Sigmoid colon (tissue), 7 donors: ENCODE data around the gene NUP214. TPM values are rescaled to one million over a fixed set of nuclear protein-coding genes. Genes with fewer than 3 reads are reported as not detected.
A peak's percentile ranks its signal among the peaks of the same experiment; 100 is the strongest.

ENCODE experiments used
- DNase-seq: peaks from one replicate; pipeline ENCODE4 v3.0.0-alpha.2; 2019
- H3K27ac ChIP-seq, 4 donors: fragments of 200-600 bp; sonication (generic); one replicate each; pipeline ENCODE4 v1.5.1; 2016 to 2019; ENCODE audit warnings: mild to moderate bottlenecking in 1 of 4
- H3K27me3 ChIP-seq, 3 donors: fragments of 200-600 bp; sonication (generic); one replicate each; pipeline ENCODE4 v1.5.1; 2019; ENCODE audit warnings: mild to moderate bottlenecking in 1 of 3
- H3K36me3 ChIP-seq, 4 donors: fragments of 200-600 bp; sonication (generic); one replicate each; pipeline ENCODE4 v1.5.1; 2016 to 2019
- H3K4me1 ChIP-seq, 4 donors: fragments of 200-600 bp; sonication (generic); one replicate each; pipeline ENCODE4 v1.5.1; 2017 to 2019
- H3K4me3 ChIP-seq, 4 donors: fragments of 200-600 bp; sonication (generic); one replicate each; pipeline ENCODE4 v1.5.1; 2017 to 2019; ENCODE audit warnings: mild to moderate bottlenecking in 2 of 4, moderate library complexity in 1 of 4
- H3K9me3 ChIP-seq, 4 donors: fragments of 200-600 bp in 3 of 4; sonication (generic) in 3 of 4; one replicate each; pipeline versions ENCODE4 v1.5.1 to v1.6.1; 2013 to 2019
- EP300 ChIP-seq, 4 donors: sonication (generic); formaldehyde crosslinking; IDR thresholded peaks; one replicate each; pipeline ENCODE4 v1.6.1; 2017; ENCODE audit warnings: antibody characterized with exemption in 4 of 4
- POLR2A ChIP-seq, 2 donors: fragments of 450-650 bp; IDR thresholded peaks; one replicate each; pipeline ENCODE4 v1.6.1; 2016; ENCODE audit warnings: antibody characterized with exemption in 2 of 2, mild to moderate bottlenecking in 2 of 2, moderate library complexity in 2 of 2
- POLR2AphosphoS5 ChIP-seq, 4 donors: sonication (generic); formaldehyde crosslinking; IDR thresholded peaks; one replicate each; pipeline ENCODE4 v1.6.1; 2017; ENCODE audit warnings: antibody characterized with exemption in 4 of 4
- WGBS, 2 donors: extraction: QIAGEN DNeasy Blood & Tissue Kit; methylation state at CpG; one replicate each; pipeline ENCODE4 v1.1.7; 2013; 5-methylcytosine and 5-hydroxymethylcytosine counted together
- intact Hi-C: fragments of 100-400 bp; cut with DNase I; formaldehyde crosslinking; loops from one replicate; pipeline ENCODE4 v1.15.1; 2023
- polyA plus RNA-seq, 3 donors: library from polyadenylated mRNA; stranded (reverse); fragments of 200-250 nt; gene quantifications; one replicate each; pipeline ENCODE4 v1.2.3, GENCODE V29; 2013
- total RNA-seq, 4 donors: library from RNA; depleted of rRNA; stranded (reverse); fragments of >200 nt; gene quantifications; one replicate each; pipeline ENCODE4 v1.1.0, GENCODE V29; 2016
- TF ChIP-seq, protein P1 (sequence below), 4 experiments: fragments of 450-650 bp in 3 of 4; fragments of 200-600 bp in 1 of 4; IDR thresholded peaks; one replicate each; pipeline ENCODE4 v1.5.1; 2016 to 2019; ENCODE audit warnings: antibody characterized with exemption in 4 of 4, mild to moderate bottlenecking in 3 of 4, moderate library complexity in 2 of 4
- donor health status: healthy with polysubstance abuse.
- donor health status: Bipolar disorder and iron deficiency.
- donor health status: healthy.

The NUP214 gene
- total and polyA plus RNA-seq, 7 donors = 9.2 to 87.5 (median 28.5) TPM

DNA sequence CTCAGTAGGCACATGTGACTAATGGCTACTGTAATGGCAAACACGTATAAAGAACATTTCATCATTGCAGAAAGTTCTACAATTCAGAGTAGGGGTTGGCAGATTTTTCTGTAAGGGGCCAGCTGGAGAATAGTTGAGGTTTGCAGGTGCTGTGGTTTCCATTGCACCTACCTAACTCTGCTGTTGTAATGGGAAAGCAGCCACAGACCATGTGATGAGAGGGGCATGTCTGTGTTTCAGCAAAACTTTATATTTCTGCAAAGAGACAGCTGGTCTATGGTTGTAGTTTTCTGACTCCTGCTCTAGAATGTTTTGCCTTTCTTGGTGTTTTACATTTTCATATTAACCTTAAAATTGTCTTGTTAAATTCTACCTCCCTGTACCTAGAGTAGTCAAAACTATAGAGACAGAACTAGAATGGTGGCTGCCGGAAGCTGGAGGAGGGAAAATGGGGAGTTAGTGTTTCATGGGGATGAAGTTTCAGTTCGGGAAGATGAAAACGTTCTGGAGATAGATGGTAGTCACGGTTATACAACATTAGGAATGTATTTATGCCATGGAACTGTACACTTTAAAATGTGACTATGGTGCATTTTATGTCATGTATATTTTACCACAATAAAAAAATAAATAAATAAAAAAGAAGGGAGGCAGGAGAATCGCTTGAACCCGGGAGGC, 44.3 kb downstream of the NUP214 start:
- DNase-seq = no peak
- Histone ChIP-seq H3K4me3 (no peak overlapping the region), H3K27me3 (no peaks in the 10 kb centered on the region), H3K27ac (no peak overlapping the region), H3K9me3 (no peaks in the 10 kb centered on the region), H3K36me3 (peaks cover 3 to 52% (median 7%) of the 10 kb centered on the region in 4 donors), H3K4me1 (peaks cover 0 to 7% (median 0%) of the 10 kb centered on the region in 4 donors)
- intact Hi-C loops = no loop called here
- 92% methylated on average over 7 of the region's 7 CpGs for WGBS, 2 donors
- no peak for TF ChIP-seq POLR2A (IDR thresholded peaks at IDR 0.05)
- no peak for TF ChIP-seq POLR2AphosphoS5 (IDR thresholded peaks at IDR 0.05)
- TF ChIP-seq, protein P1, sequence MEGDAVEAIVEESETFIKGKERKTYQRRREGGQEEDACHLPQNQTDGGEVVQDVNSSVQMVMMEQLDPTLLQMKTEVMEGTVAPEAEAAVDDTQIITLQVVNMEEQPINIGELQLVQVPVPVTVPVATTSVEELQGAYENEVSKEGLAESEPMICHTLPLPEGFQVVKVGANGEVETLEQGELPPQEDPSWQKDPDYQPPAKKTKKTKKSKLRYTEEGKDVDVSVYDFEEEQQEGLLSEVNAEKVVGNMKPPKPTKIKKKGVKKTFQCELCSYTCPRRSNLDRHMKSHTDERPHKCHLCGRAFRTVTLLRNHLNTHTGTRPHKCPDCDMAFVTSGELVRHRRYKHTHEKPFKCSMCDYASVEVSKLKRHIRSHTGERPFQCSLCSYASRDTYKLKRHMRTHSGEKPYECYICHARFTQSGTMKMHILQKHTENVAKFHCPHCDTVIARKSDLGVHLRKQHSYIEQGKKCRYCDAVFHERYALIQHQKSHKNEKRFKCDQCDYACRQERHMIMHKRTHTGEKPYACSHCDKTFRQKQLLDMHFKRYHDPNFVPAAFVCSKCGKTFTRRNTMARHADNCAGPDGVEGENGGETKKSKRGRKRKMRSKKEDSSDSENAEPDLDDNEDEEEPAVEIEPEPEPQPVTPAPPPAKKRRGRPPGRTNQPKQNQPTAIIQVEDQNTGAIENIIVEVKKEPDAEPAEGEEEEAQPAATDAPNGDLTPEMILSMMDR (IDR thresholded peaks at IDR 0.05) = no peak
- no peak for TF ChIP-seq EP300 (IDR thresholded peaks at IDR 0.05)

DNA sequence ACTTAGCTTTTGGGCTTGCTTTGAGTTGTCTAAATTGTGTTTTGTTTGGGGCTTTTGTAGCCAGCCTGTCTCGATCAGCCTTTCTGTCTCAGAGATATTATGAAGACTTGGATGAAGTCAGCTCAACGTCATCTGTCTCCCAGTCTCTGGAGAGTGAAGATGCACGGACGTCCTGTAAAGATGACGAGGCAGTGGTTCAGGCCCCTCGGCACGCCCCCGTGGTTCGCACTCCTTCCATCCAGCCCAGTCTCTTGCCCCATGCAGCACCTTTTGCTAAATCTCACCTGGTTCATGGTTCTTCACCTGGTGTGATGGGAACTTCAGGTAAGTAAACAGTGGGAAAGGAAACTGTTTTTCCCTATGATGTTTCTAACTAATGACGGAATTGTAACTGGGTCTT, 48.6 kb downstream of the NUP214 start:
- WGBS, 2 donors = 97 to 98% methylated on average over 10 of the region's 10 CpGs
- intact Hi-C loops = no loop called here

DNA sequence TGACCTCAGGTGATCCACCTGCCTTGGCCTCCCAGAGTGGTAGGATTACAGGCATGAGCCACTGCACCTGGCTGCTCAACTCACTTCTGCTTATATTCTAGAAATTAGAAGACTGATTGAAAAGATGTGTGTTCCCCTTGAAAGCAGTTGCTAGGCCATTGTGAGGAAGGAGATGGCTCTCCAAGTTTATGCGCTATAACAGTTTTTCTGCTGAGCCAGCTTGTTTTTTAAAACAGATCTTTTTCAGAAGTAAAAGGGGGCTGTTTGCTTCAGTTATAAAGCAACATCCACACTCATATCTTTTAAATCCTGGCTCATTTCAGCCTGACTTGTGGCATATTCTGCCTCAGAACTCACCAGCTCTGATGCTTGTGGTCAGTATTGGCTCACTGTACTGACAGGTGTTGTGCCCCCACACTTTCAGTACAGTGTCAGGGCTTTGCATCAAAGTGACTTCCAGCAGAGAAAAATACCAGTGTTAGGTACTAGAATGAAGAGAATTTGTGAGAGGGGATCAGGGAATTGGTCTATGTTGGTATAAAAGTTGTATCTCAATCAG, 49.4 kb downstream of the NUP214 start:
- DNase-seq = no peak
- Histone ChIP-seq H3K9me3 (no peaks in the 10 kb centered on the region), H3K27ac (no peak overlapping the region), H3K4me1 (peaks cover 0 to 3% (median 0%) of the 10 kb centered on the region in 4 donors), H3K4me3 (no peak overlapping the region), H3K36me3 (peaks cover 12 to 72% (median 26%) of the 10 kb centered on the region in 4 donors), H3K27me3 (no peaks in the 10 kb centered on the region)
- TF ChIP-seq, protein P1 (IDR thresholded peaks at IDR 0.05) = no peak
- no peak for TF ChIP-seq POLR2AphosphoS5 (IDR thresholded peaks at IDR 0.05)
- TF ChIP-seq POLR2A (IDR thresholded peaks at IDR 0.05) = no peak
- TF ChIP-seq EP300 (IDR thresholded peaks at IDR 0.05) = no peak
- intact Hi-C loops = no loop called here
- WGBS, 2 donors = 96 to 98% methylated on average over 1 of the region's 1 CpG

More for the DNA sequence above, 48.6 kb downstream of the NUP214 start:
- H3K27ac ChIP-seq = no peak overlapping the region
- no peaks in the 10 kb centered on the region for H3K27me3 ChIP-seq
- no peak for DNase-seq
- no peaks in the 10 kb centered on the region for H3K4me1 ChIP-seq
- peaks cover 4 to 65% (median 26%) of the 10 kb centered on the region in 4 donors for H3K36me3 ChIP-seq
- no peak overlapping the region for H3K4me3 ChIP-seq
- H3K9me3 ChIP-seq = no peaks in the 10 kb centered on the region
- TF ChIP-seq, protein P1 (IDR thresholded peaks at IDR 0.05) = no peak
- TF ChIP-seq EP300 (IDR thresholded peaks at IDR 0.05) = no peak
- TF ChIP-seq POLR2A (IDR thresholded peaks at IDR 0.05) = no peak
- no peak for TF ChIP-seq POLR2AphosphoS5 (IDR thresholded peaks at IDR 0.05)

- TF ChIP-seq EP300 (IDR thresholded peaks at IDR 0.05) = no peak
- Histone ChIP-seq H3K27me3 (no peaks in the 10 kb centered on the region), H3K27ac (no peak overlapping the region), H3K4me1 (peaks cover 0 to 9% (median 0%) of the 10 kb centered on the region in 4 donors), H3K4me3 (no peak overlapping the region), H3K36me3 (peaks cover 12 to 92% (median 27%) of the 10 kb centered on the region in 4 donors), H3K9me3 (no peaks in the 10 kb centered on the region)
- intact Hi-C loops = loop anchor here (1.0 kb wide), 1 partner anchor 158 kb away; no protein-coding TSS in a partner anchor
- no peak for DNase-seq
- 76 to 88% methylated on average over 1 of the region's 1 CpG for WGBS, 2 donors
Observed at GRCh38 chr9:131177898-131178297, 52.5 kb downstream of the NUP214 start.

DNA sequence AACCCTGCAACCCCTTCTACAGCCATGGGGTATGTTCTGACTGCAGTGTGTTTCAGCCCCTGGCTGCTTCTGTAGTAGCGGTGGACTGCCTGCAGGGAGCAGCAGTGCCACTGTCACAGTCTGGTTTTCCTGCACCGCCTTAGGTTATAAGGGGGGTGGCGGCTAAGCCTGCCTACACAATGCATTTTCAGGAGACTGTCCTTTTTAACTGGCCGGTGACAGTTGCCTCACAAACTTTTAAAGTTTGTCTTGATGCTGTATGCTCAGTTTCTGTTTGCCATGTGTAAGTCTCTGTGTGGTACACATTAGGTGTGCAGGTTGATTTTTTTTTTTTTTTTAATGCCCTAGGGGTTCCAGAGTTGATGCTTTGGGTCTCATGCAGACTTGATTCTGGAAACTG, 53.0 kb downstream of the NUP214 start:
- DNase-seq = peak; percentile 70
- peaks cover 12 to 97% (median 27%) of the 10 kb centered on the region in 4 donors for H3K36me3 ChIP-seq
- TF ChIP-seq POLR2AphosphoS5 (IDR thresholded peaks at IDR 0.05) = no peak
- TF ChIP-seq, protein P1 (IDR thresholded peaks at IDR 0.05) = peak; percentile 57 to 94 (median 80)
- H3K9me3 ChIP-seq = no peaks in the 10 kb centered on the region
- H3K27me3 ChIP-seq = no peaks in the 10 kb centered on the region
- no peak overlapping the region for H3K27ac ChIP-seq
- WGBS, 2 donors = 16 to 21% methylated on average over 4 of the region's 4 CpGs
- intact Hi-C loops = loop anchor here (1.0 kb wide), 1 partner anchor 158 kb away; no protein-coding TSS in a partner anchor
- no peak overlapping the region for H3K4me3 ChIP-seq
- peaks cover 0 to 9% (median 0%) of the 10 kb centered on the region in 4 donors for H3K4me1 ChIP-seq
